ENCODE data around the gene ERGIC1.

DNA sequence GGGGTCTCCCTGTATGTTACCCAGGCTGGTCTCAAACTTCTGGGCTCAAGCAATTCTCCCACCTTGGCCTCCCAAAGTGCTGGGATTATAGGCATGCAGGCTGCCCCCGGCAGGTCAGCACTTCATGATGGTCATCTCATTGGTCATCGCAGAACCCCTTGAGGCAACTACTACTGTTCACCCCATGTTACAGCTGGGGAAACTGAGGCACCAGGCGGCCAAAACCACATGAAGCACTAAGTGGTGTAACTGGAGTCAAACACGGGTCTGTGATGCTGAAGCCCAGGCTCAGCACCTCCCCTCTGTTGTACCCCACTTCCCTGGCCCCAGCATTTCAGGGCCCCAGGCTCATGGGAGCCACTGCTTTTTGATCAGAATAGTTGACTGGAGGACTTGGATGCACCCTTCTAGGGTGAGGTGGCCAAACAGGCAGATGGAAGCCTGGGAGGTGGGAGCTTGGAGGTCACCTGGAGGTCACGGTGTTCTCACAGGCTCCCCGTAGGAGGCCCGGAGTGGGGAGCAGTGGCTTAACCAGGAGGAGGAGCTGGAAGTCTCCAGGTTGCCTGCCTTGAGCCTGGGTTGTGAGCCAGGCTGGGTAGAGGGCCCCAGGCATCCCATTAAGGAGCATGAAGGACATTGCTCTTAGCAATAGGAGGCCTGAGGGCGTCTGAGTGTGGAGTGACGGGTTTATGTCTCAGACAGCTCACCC lies 67.9 kb downstream of the ERGIC1 start:
- TF ChIP-seq CTCF (IDR thresholded peaks at IDR 0.05) = no peak
- no peak for TF ChIP-seq POLR2A (IDR thresholded peaks at IDR 0.05)

All from testis (tissue), 2 donors.